Measurements from ENCODE around the gene SENP1. TPM values are rescaled to one million over a fixed set of nuclear protein-coding genes. Genes with fewer than 3 reads are reported as not detected.

The SENP1 gene
- total and polyA plus RNA-seq, 2 experiments from 2014 or later, result 8.6 to 27.7 TPM

- no peak for TF ChIP-seq ETS1 (IDR thresholded peaks at IDR 0.05)
- TF ChIP-seq CTCF (conservative IDR thresholded peaks at IDR 0.05; ENCODE audit: low read depth in 2 of 2), result no peak
- no peak for TF ChIP-seq EZH2 (IDR thresholded peaks at IDR 0.05; ENCODE audit: low read depth, unreplicated experiment)
- TF ChIP-seq CREB1 (CRISPR knock-in tag; IDR thresholded peaks at IDR 0.05; ENCODE audit: low read depth), result no peak
- TF ChIP-seq EZH2phosphoT487 (IDR thresholded peaks at IDR 0.05; ENCODE audit: unreplicated experiment), result no peak
These were observed 54.2 kb downstream of the SENP1 start (continued) for GRCh38 chr12:48051681-48052080.

- H3K36me3 ChIP-seq (ENCODE audit: insufficient read depth), result peaks cover 4% of the 10 kb centered on the region; the same call in 1 of the 2 replicates
- Mint-ChIP-seq H3K27ac (no peak overlapping the region), H3K4me3 (no peak overlapping the region)
These were observed 55.7 kb downstream of the SENP1 start for GRCh38 chr12:48050174-48050573.

GRCh38 chr12:48045965-48046518 lies 59.8 kb downstream of the SENP1 start:
- Histone ChIP-seq H2AFZ (no peak overlapping the region), H3K27me3 (ENCODE audit: insufficient read depth) (no peaks in the 10 kb centered on the region; the same call in 1 of the 2 replicates), H4K20me1 (replicated peaks; ENCODE audit: insufficient read depth) (0 out of 2 replicates have a peak, but pooled peaks cover 7% of the 10 kb centered on the region), H3K36me3 (ENCODE audit: insufficient read depth) (peaks cover 12% of the 10 kb centered on the region), H3K27ac (ENCODE audit: low read depth) (no peak overlapping the region), H3K4me1 (ENCODE audit: insufficient read depth) (no peaks in the 10 kb centered on the region), H3F3A (replicated peaks; ENCODE audit: low read depth) (no peaks in the 10 kb centered on the region), H3K9me2 (ENCODE audit: insufficient read depth) (no peaks in the 10 kb centered on the region), H3K4me3 (no peak overlapping the region), H3K4me2 (no peak overlapping the region), H3K79me2 (replicated peaks; ENCODE audit: insufficient read depth) (no peaks in the 10 kb centered on the region)
- no peak for DNase-seq (ENCODE audit: low spot score)
- TF ChIP-seq ZNF114 (CRISPR knock-in tag; IDR thresholded peaks at IDR 0.05) (no peak), ZNF331 (CRISPR knock-in tag; IDR thresholded peaks at IDR 0.05; ENCODE audit: low read depth) (no peak), ZNF462 (CRISPR knock-in tag; IDR thresholded peaks at IDR 0.05) (no peak)
- Mint-ChIP-seq H3K4me1 (no peaks in the 10 kb centered on the region), H3K27ac (no peak overlapping the region), H3K36me3 (ENCODE audit: low read depth) (peaks cover 29% of the 10 kb centered on the region), H3K4me3 (no peak overlapping the region), H3K27me3 (ENCODE audit: insufficient read depth, low read depth, poor library complexity) (no peaks in the 10 kb centered on the region), H3K9me3 (no peaks in the 10 kb centered on the region)
- ATAC-seq, result no peak

More at GRCh38 chr12:48050174-48050573, 55.7 kb downstream of the SENP1 start:
- Histone ChIP-seq H3K4me1 (ENCODE audit: insufficient read depth) (no peaks in the 10 kb centered on the region), H3K4me3 (no peak overlapping the region), H3K4me2 (no peak overlapping the region), H2AFZ (no peak overlapping the region), H3K27ac (ENCODE audit: low read depth) (no peak overlapping the region), H3F3A (replicated peaks; ENCODE audit: low read depth) (no peaks in the 10 kb centered on the region), H3K9me2 (ENCODE audit: insufficient read depth) (no peaks in the 10 kb centered on the region), H3K79me2 (replicated peaks; ENCODE audit: insufficient read depth) (no peaks in the 10 kb centered on the region), H3K27me3 (ENCODE audit: insufficient read depth) (no peaks in the 10 kb centered on the region), H4K20me1 (replicated peaks; ENCODE audit: insufficient read depth) (peaks cover 22% of the 10 kb centered on the region; the same call in 1 of the 2 replicates)
- Mint-ChIP-seq H3K36me3 (ENCODE audit: low read depth) (peaks cover 23% of the 10 kb centered on the region), H3K27me3 (ENCODE audit: insufficient read depth, low read depth, poor library complexity) (no peaks in the 10 kb centered on the region), H3K9me3 (no peaks in the 10 kb centered on the region), H3K4me1 (no peaks in the 10 kb centered on the region)
- no peak for DNase-seq (ENCODE audit: low spot score)
- ATAC-seq, result no peak
- TF ChIP-seq POLR2AphosphoS5 (IDR thresholded peaks at IDR 0.05; ENCODE audit: low read depth), result no peak
